ENCODE measurements around the gene FES. TPM values are rescaled to one million over a fixed set of nuclear protein-coding genes. Genes with fewer than 3 reads are reported as not detected.

The FES gene
- polyA plus RNA-seq, 3 donors = 140 to 260 (median 157) TPM

DNA sequence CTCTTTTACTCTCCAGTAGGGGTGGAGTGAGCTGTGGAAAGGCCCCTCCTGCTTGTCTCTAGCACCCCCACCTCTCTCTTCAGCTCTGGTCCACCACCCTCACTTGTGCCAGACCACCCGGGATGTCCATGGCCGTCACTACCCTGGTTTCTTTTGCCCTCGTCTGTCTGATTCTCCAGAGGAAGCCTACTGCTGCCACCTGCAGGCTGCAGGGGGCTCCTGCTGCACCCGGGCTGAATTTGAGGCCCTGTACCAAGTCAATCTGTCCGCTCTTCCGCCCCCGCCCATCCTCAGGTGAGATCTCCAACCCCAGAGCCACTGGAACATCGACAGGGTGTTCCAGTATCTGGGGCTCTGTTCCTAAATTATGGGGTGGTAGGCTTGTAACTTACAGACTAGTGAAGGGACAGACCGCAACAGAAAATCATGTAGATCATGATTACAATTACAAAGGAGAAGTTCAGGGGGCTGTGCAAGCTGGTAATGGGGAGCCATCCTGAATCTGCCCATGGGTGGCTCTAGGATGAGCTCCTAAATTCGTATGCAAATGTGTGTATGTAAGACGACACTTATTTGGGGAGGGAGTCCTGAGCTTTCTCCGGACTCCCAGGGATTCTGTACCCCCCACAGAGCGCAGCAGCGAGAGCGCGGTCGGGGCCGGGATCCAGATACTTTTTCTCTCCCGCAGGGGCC is 50.1 kb downstream of the FES start:
- Histone ChIP-seq H3K4me2 (replicated peaks; ENCODE audit: extremely low read depth, low read length, poor library complexity, severe bottlenecking) (peak overlapping the region; percentile 72), H3K27me3 (ENCODE audit: control insufficient read depth in 2 of 2, insufficient read depth in 2 of 2, low read length in 2 of 2) (no peaks in the 10 kb centered on the region), H4K20me1 (ENCODE audit: insufficient read depth, low read length) (no peaks in the 10 kb centered on the region), H2AFZ (ENCODE audit: insufficient read depth, low read depth, low read length, poor library complexity, severe bottlenecking) (peak overlapping the region; percentile 96), H3K36me3 (replicated peaks in 1 of 2; ENCODE audit: control insufficient read depth in 1 of 2, insufficient read depth in 2 of 2, low read length in 2 of 2) (peaks cover 2 to 12% of the 10 kb centered on the region in 2 donors), H3K27ac (ENCODE audit: low read depth in 1 of 2, low read length in 2 of 2) (peak overlapping the region; percentile 17 to 80), H3K9ac (ENCODE audit: insufficient read depth, low read length, poor library complexity, severe bottlenecking) (peak overlapping the region; percentile 75), H3K4me3 (replicated peaks in 1 of 3; ENCODE audit: low read depth in 2 of 3, low read length in 3 of 3) (peak overlapping the region; percentile 75 to 81 (median 80)), H3K9me3 (replicated peaks in 1 of 2; ENCODE audit: control insufficient read depth in 1 of 2, insufficient read depth in 1 of 2, low read length in 2 of 2) (no peaks in the 10 kb centered on the region), H3K4me1 (ENCODE audit: control insufficient read depth in 1 of 2, insufficient read depth in 2 of 2, low read length in 2 of 2) (peaks cover 46 to 68% of the 10 kb centered on the region in 2 donors), H3K79me2 (ENCODE audit: insufficient read depth, low read length) (peaks cover 26% of the 10 kb centered on the region)
- DNase-seq = peak; percentile 73 to 78 (median 78)
- peak overlapping the region; percentile 72 to 93 (median 90) for H3K27ac Mint-ChIP-seq
- peak overlapping the region; percentile 81 to 92 for H3K4me3 Mint-ChIP-seq
- H3K27me3 Mint-ChIP-seq (ENCODE audit: low read depth in 3 of 3) = peaks cover 0 to 2% (median 0%) of the 10 kb centered on the region in 3 donors
- H3K4me1 Mint-ChIP-seq = peaks cover 42% of the 10 kb centered on the region
- no peaks in the 10 kb centered on the region for H3K9me3 Mint-ChIP-seq
- 0% methylated on average over 11 of the region's 19 CpGs for WGBS (ENCODE audit: insufficient coverage)
- intact Hi-C loops (cut with micrococcal nuclease) = loop anchor here (1.0 to 5.0 kb wide), 3 partner anchors 19 to 37 kb away; partner anchors contain the start of gene MAN2A2 (in 1 of the 2)
- TF ChIP-seq, protein P1, sequence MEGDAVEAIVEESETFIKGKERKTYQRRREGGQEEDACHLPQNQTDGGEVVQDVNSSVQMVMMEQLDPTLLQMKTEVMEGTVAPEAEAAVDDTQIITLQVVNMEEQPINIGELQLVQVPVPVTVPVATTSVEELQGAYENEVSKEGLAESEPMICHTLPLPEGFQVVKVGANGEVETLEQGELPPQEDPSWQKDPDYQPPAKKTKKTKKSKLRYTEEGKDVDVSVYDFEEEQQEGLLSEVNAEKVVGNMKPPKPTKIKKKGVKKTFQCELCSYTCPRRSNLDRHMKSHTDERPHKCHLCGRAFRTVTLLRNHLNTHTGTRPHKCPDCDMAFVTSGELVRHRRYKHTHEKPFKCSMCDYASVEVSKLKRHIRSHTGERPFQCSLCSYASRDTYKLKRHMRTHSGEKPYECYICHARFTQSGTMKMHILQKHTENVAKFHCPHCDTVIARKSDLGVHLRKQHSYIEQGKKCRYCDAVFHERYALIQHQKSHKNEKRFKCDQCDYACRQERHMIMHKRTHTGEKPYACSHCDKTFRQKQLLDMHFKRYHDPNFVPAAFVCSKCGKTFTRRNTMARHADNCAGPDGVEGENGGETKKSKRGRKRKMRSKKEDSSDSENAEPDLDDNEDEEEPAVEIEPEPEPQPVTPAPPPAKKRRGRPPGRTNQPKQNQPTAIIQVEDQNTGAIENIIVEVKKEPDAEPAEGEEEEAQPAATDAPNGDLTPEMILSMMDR (IDR thresholded peaks at IDR 0.05) = peak; percentile 93
- H3K36me3 Mint-ChIP-seq = peaks cover 16 to 20% of the 10 kb centered on the region in 2 donors

DNA sequence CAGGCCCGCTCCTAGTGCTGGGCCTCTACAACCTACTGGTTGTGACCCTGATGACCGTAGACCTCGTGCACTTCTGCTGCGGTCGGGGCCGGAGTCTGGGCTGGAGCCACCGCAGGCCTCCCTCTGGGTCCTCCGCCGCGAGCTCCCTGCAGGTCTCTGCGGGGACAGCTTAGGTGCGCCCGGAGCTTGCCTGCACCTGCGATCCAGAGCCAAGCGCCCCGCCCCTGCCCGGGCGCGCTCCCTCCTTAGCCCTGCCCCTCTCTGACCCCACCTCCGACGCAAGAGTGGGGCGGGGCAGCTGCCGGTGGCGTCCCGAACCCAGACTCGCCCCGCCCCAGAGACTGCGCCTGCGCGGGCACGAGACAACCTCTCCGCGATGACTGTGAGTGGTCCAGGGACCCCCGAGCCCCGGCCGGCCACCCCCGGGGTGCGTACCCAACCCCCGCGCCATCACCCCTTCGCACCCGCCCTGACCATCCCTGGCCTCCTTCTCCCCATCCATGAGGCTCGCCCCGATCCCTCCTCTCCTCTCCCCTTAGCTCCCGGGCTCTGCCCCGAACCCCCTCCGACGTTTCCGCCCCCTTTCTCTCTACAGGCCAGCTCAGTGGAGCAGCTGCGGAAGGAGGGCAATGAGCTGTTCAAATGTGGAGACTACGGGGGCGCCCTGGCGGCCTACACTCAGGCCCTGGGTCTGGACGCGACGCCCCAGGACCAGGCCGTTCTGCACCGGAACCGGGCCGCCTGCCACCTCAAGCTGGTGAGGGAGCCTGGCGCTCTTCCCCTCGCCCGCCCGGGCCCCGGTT is 50.8 kb downstream of the FES start, which contains the start of gene UNC45A:
UNC45A (plus strand) TSS at position 337 of the 803 bp plus-strand sequence; CDS start at position 377, 40 bp downstream.
- Histone ChIP-seq H3K27ac (ENCODE audit: low read depth in 1 of 2, low read length in 2 of 2) (peak within 1 kb of the TSS; percentile 18 to 80), H3K79me2 (ENCODE audit: insufficient read depth, low read length) (peaks cover 19% of the 10 kb centered on the region), H3K4me3 (replicated peaks in 1 of 3; ENCODE audit: low read depth in 2 of 3, low read length in 3 of 3) (peak within 1 kb of the TSS; percentile 75 to 81 (median 80)), H2AFZ (ENCODE audit: insufficient read depth, low read depth, low read length, poor library complexity, severe bottlenecking) (peak within 1 kb of the TSS; percentile 96), H3K4me1 (ENCODE audit: control insufficient read depth in 1 of 2, insufficient read depth in 2 of 2, low read length in 2 of 2) (peaks cover 45 to 61% of the 10 kb centered on the region in 2 donors), H3K9me3 (replicated peaks in 1 of 2; ENCODE audit: control insufficient read depth in 1 of 2, insufficient read depth in 1 of 2, low read length in 2 of 2) (no peaks in the 10 kb centered on the region), H4K20me1 (ENCODE audit: insufficient read depth, low read length) (no peaks in the 10 kb centered on the region), H3K27me3 (ENCODE audit: control insufficient read depth in 2 of 2, insufficient read depth in 2 of 2, low read length in 2 of 2) (no peaks in the 10 kb centered on the region), H3K4me2 (replicated peaks; ENCODE audit: extremely low read depth, low read length, poor library complexity, severe bottlenecking) (peak within 1 kb of the TSS; percentile 72), H3K36me3 (replicated peaks in 1 of 2; ENCODE audit: control insufficient read depth in 1 of 2, insufficient read depth in 2 of 2, low read length in 2 of 2) (peaks cover 10 to 19% of the 10 kb centered on the region in 2 donors), H3K9ac (ENCODE audit: insufficient read depth, low read length, poor library complexity, severe bottlenecking) (peak within 1 kb of the TSS; percentile 75)
- peak; percentile 59 to 69 (median 62) for DNase-seq
- WGBS (ENCODE audit: insufficient coverage) = under 1% methylated on average over 58 of the region's 65 CpGs
- intact Hi-C loops (cut with micrococcal nuclease) = loop anchor here (1.0 to 5.0 kb wide), 3 partner anchors 20 to 38 kb away; partner anchors contain the start of gene MAN2A2 (in 1 of the 2)
- Mint-ChIP-seq H3K27me3 (ENCODE audit: low read depth in 3 of 3) (peaks cover 0 to 2% (median 2%) of the 10 kb centered on the region in 3 donors), H3K36me3 (peaks cover 24 to 28% of the 10 kb centered on the region in 2 donors), H3K4me1 (peaks cover 41% of the 10 kb centered on the region), H3K27ac (peak within 1 kb of the TSS; percentile 81 to 93 (median 90)), H3K4me3 (peak within 1 kb of the TSS; percentile 81 to 92), H3K9me3 (no peaks in the 10 kb centered on the region)
- TF ChIP-seq, protein P1 (IDR thresholded peaks at IDR 0.05) = no peak
